ENCODE data around the gene DENND4C. TPM values are rescaled to one million over a fixed set of nuclear protein-coding genes. Genes with fewer than 3 reads are reported as not detected.

Gene DENND4C
- 100 to 1,000 TPM in 2 of 3 donors, 10 to 100 TPM in 1; 82.6 to 115 (median 100) TPM for total RNA-seq
- 133 TPM for total RNA-seq (2013)

DNA sequence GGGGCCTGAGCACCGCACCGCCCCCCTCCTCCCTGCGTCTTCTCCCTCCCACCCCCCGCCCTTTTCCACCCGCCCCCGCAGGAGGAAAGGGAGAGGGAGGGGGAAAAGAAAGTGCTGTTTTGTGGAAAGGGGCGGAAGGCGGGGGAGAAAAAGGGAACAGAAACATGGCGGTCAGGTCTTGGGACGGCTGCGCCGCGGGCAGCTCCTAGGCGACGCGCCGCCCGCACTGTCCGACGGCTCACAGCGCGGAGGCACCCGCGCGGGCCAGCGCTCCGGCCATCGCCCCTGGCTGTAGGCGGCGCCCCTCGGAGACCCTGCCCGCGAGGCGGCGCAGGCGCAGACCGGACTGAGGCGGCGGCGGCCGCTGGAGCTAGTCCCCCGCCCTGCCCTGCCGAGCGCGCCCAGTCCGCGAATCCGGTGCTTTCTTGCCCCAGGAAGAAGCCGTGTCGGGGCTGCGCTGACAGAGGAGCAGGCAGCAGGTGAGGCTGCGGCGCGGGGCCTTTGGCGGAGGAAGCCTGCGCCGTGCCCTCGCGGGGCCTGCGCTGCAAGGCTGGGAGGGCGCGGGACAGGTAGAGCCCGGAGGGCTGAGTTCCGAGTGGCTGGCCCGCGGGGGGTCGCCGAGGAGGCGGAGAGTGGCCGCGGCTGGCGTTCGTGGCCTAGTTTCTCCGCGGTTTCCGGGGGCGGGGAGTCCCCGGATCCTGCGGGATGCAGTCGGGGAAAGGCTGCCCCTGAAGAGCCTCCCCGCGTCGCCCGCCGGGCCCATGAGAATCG, at the start of gene DENND4C:
Gene DENND4C (plus strand): TSS at position 339 of the 771 bp plus-strand sequence. CDS start 45,482 bp downstream, outside the sequence.
- WGBS (ENCODE audit: insufficient coverage): under 1% methylated on average over 80 of the region's 86 CpGs
- peak; percentile 78 to 89 (median 81) for ATAC-seq
- no peaks in the 10 kb centered on the region for H3K27me3 Mint-ChIP-seq (ENCODE audit: low read depth in 2 of 2)
- peak; percentile 72 to 89 for DNase-seq
- Histone ChIP-seq H3K27me3 (ENCODE audit: control insufficient read depth, insufficient read depth, low read length) (no peaks in the 10 kb centered on the region), H3K4me1 (ENCODE audit: control insufficient read depth, insufficient read depth, low read length) (peaks cover 10% of the 10 kb centered on the region), H3K27ac (ENCODE audit: low read length) (peak within 1 kb of the TSS; percentile 65), H3K36me3 (ENCODE audit: control insufficient read depth, insufficient read depth, low read length) (no peaks in the 10 kb centered on the region), H3K9me3 (ENCODE audit: control insufficient read depth, insufficient read depth, low read length) (no peaks in the 10 kb centered on the region), H3K4me3 (ENCODE audit: low read length) (peak within 1 kb of the TSS; percentile 49)
- no peaks in the 10 kb centered on the region for H3K36me3 Mint-ChIP-seq
- no peak within 1 kb of the TSS for H3K27ac Mint-ChIP-seq
- intact Hi-C loops (cut with micrococcal nuclease): loop anchor here (1.0 to 5.0 kb wide), 3 partner anchors 46 to 183 kb away; partner anchors contain the start of genes HAUS6 and RRAGA
- peak within 1 kb of the TSS; percentile 84 for H3K4me3 Mint-ChIP-seq
- TF ChIP-seq, protein P1, sequence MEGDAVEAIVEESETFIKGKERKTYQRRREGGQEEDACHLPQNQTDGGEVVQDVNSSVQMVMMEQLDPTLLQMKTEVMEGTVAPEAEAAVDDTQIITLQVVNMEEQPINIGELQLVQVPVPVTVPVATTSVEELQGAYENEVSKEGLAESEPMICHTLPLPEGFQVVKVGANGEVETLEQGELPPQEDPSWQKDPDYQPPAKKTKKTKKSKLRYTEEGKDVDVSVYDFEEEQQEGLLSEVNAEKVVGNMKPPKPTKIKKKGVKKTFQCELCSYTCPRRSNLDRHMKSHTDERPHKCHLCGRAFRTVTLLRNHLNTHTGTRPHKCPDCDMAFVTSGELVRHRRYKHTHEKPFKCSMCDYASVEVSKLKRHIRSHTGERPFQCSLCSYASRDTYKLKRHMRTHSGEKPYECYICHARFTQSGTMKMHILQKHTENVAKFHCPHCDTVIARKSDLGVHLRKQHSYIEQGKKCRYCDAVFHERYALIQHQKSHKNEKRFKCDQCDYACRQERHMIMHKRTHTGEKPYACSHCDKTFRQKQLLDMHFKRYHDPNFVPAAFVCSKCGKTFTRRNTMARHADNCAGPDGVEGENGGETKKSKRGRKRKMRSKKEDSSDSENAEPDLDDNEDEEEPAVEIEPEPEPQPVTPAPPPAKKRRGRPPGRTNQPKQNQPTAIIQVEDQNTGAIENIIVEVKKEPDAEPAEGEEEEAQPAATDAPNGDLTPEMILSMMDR (IDR thresholded peaks at IDR 0.05): no peak
- no peaks in the 10 kb centered on the region for H3K9me3 Mint-ChIP-seq
- peaks cover 8 to 15% of the 10 kb centered on the region in 2 donors for H3K4me1 Mint-ChIP-seq

DNA sequence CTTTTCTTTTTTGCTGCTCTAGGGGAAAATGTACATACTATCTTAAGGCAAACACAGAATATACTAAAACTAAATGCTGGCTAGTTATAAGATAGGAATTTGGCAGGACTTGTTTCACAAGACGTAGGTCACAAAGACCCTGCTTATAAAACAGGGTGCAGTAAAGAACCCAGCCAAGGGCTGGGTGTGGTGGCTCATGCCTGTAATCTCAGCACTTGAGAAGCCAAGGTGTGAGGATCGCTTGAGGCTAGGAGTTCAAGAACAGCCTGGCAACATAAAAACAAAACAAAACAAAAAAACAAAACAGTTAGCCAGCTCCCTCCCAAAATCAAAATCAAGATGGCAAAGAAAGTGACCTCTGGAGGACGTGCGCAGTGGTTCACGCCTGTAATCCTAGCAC, 49.5 kb upstream of the DENND4C start:
- Mint-ChIP-seq H3K27ac (peak overlapping the region; percentile 96 to 97), H3K9me3 (no peaks in the 10 kb centered on the region), H3K4me1 (peaks cover 21 to 27% of the 10 kb centered on the region in 2 donors), H3K27me3 (ENCODE audit: low read depth in 2 of 2) (no peaks in the 10 kb centered on the region), H3K4me3 (peak overlapping the region; percentile 75), H3K36me3 (no peaks in the 10 kb centered on the region)
- WGBS (ENCODE audit: insufficient coverage): 50% methylated on average over 5 of the region's 5 CpGs
- DNase-seq (peak; percentile 21 to 28), ATAC-seq (peak in 2 of 3 donors; percentile 40 to 44)
- no peaks in the 10 kb centered on the region for H3K9me3 ChIP-seq (ENCODE audit: control insufficient read depth, insufficient read depth, low read length)
- no peak overlapping the region for H3K4me3 ChIP-seq (ENCODE audit: low read length)
- no peaks in the 10 kb centered on the region for H3K36me3 ChIP-seq (ENCODE audit: control insufficient read depth, insufficient read depth, low read length)
- H3K27ac ChIP-seq (ENCODE audit: low read length): no peak overlapping the region
- peaks cover 56% of the 10 kb centered on the region for H3K4me1 ChIP-seq (ENCODE audit: control insufficient read depth, insufficient read depth, low read length)
- no peaks in the 10 kb centered on the region for H3K27me3 ChIP-seq (ENCODE audit: control insufficient read depth, insufficient read depth, low read length)
- intact Hi-C loops (cut with micrococcal nuclease): no loop called here
- TF ChIP-seq, protein P1 (IDR thresholded peaks at IDR 0.05): no peak

DNA sequence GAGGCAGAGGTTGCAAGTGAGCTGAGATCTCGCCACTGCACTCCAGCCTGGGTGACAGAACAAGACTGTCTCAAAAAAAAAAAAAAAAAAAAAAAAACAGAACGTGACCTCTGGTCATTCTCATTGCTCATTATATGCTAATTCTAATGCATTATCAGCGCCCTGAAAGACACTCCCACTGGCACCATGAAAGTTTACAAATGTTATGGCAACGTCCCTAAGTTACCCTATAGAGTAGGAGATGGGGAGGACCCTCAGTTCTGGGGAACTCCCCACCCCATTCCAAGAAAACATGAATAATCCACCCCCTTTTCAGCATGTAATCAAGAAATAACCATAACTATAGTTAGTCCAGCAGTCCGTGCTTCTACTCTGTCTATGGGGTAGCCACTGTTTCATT, 48.9 kb upstream of the DENND4C start:
- H3K9me3 Mint-ChIP-seq: no peaks in the 10 kb centered on the region
- no peaks in the 10 kb centered on the region for H3K36me3 Mint-ChIP-seq
- H3K4me1 Mint-ChIP-seq: peaks cover 26 to 32% of the 10 kb centered on the region in 2 donors
- no peaks in the 10 kb centered on the region for H3K36me3 ChIP-seq (ENCODE audit: control insufficient read depth, insufficient read depth, low read length)
- intact Hi-C loops (cut with micrococcal nuclease): no loop called here
- no peaks in the 10 kb centered on the region for H3K27me3 ChIP-seq (ENCODE audit: control insufficient read depth, insufficient read depth, low read length)
- 92% methylated on average over 3 of the region's 5 CpGs for WGBS (ENCODE audit: insufficient coverage)
- H3K4me3 Mint-ChIP-seq: no peak overlapping the region
- DNase-seq: no peak
- H3K27me3 Mint-ChIP-seq (ENCODE audit: low read depth in 2 of 2): no peaks in the 10 kb centered on the region
- H3K27ac ChIP-seq (ENCODE audit: low read length): no peak overlapping the region
- no peaks in the 10 kb centered on the region for H3K9me3 ChIP-seq (ENCODE audit: control insufficient read depth, insufficient read depth, low read length)
- ATAC-seq: no peak
- H3K4me1 ChIP-seq (ENCODE audit: control insufficient read depth, insufficient read depth, low read length): peaks cover 56% of the 10 kb centered on the region
- TF ChIP-seq, protein P1 (IDR thresholded peaks at IDR 0.05): no peak
- peak overlapping the region; percentile 96 to 97 for H3K27ac Mint-ChIP-seq
- H3K4me3 ChIP-seq (ENCODE audit: low read length): no peak overlapping the region
